ENCODE measurements around the gene COTL1.
"Not testable (repeated sequence)": the region's sequence is repeated elsewhere in the genome, so short reads cannot be mapped to it uniquely, and the experiment has no call there.

Gene COTL1

DNA sequence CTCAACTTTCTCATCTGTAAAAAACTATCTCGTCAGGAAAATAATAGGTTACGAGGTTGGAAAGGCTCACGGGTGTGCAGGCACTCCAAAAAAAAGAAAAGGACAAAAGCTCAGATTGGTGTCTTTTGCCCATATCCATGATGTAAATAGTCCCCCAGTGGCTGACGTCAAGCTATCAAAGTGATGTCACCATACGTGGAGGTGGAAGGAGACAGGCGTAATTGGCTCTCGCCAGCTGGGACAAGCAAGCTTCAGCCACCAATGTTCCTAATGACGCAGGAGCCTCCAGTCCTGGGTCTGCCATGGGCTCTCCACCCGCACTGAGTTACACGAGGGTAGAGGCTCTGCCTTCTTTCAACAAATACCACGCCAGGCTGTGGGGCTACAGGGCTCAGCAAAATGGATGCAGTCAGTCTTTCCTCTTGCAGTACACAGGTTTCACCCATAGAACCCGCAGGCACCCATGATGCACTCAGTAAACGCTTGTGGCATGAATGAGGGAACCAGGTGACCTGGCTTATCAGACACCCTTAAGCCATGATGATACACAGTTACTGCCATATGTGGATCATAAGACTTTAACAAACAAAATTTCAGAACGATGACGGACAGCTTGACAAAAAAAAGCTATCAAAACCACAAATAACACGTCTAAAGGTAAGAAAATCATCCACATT lies 50.5 kb downstream of the COTL1 start:
- DNase-seq = no peak

DNA sequence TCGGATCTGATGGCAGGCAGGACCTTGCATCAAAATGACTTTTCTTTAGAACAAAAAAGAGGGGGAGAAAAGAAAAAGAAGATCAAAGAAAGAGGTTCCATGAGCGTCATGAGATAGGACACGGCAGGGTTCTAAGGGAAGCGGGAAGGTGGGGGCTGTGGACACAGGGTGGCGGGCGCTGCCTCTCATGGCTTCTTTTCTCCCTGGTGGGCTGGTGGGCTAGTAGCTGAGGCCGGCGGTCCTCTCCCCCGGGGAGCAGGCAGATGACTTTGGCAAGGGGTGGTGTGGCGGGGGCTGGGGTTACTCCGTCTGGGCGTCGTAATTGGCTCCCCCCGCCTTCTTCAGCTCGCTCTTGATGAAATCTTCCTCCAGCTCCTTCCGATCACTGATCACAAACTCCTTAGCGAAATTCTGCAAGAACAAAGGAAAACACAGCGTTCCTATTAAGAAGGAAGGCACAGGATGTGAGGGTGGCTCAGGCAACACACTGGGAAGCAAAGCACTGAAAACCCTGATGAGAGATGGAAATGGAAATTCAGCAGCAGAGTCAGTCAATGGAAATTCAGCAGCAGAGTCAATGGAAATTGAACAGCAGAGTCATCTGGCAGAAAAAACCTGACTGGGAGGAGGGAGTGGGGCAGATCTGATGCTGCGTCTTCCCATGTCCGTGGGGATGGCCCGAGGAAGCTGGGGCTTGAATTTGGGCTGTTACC lies 51.2 kb downstream of the COTL1 start:
- DNase-seq = no peak

DNA sequence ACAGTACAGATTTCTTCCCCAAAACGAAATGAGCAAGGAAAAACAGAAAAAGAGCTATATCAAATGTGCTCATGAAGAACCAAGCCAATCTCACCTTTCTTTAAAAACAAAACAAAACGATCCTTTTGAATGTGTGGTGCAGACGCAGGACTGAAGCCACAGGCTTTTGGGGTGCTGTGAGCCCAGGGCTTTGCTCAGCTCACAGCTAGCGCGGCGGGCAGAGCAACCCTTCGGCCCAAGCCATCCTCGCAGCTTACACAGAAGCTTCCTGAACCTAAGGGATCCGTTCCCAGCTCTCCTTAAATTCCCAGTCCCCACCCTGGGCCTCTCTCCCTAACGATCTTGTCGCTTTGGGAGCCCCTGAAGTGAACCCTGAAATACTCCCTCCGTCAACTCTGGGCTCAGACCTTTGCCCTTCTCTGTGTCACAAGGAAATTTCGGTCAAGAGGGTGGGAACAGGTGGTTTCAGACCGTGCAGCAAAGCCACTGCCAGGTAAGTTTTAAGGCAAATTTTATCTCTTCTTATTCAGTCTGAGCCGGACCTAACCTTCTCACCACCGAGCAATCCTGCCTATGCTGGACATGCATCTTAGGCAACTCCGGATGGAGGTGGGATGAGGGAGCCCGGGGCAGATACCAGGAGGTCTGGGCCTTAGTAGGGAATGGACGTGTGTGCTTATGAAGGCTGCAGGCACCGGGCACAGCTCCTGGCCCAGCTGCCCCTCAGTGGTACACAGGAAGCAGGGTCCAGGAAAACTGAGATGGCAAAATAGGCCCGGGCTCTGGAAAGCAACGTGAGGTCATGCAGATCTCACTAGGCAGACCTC lies 52.0 kb downstream of the COTL1 start:
- DNase-seq = no peak

DNA sequence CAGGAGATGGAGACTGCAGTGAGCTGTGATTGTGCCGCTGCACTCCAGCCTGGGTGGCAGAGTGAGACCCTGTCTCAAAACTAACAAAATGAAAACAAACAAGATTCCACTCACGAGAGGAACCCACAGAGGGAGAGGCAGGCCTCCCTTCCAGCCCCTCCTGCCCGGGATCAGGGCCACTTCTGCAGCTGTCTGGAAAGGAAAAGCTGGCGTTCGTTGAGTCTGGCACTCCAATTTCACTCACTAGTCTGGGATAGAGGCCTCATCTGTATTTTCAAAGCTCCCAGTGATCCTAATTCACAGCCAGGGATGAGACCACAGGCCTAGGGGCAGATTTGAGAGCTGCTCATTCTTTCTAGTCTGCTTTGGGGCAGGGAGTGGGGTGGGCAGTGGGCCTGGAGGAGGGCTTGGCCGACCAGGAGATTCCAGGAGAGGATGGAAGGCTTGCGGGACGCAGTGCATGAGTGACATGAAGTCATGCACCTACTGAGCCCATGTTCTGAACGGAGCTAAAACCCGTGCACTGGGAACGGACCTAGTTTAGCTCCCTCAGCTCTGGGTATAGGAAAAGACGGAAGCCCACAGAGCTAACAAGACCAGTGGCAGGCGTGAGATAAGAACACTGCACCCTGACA lies 54.0 kb downstream of the COTL1 start:
- no peak for DNase-seq

DNA sequence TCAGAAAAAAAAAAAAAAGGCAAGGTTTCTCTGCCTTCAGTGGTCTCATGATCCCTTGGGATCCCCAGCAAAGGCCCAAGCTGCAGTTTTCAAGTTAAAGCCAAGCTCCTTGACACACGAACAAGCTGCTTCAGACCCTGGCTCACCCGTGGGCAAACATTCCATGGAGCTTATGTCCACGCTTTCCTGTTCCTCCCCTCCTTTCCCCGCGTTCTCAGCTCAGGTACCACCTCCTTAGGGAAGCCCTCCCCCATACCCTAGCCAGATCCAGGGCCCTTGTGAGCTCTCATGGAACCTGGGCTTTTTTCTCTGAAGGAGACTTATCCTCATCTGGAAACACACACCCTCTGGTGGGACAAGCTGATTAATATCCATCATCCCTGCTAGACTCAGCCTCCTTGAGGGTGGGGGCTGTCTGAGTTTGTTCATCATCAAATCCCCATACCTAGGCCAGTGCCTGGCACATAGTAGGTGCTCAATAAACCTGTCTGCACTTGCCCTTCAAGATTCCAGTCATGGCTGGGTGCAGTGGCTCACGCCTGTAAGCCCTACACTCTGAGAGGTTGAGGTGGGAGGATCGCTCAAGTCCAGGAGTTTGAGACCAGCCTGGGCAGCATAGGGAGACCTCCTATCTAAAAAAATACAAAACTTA lies 54.7 kb downstream of the COTL1 start:
- no peak for DNase-seq

DNA sequence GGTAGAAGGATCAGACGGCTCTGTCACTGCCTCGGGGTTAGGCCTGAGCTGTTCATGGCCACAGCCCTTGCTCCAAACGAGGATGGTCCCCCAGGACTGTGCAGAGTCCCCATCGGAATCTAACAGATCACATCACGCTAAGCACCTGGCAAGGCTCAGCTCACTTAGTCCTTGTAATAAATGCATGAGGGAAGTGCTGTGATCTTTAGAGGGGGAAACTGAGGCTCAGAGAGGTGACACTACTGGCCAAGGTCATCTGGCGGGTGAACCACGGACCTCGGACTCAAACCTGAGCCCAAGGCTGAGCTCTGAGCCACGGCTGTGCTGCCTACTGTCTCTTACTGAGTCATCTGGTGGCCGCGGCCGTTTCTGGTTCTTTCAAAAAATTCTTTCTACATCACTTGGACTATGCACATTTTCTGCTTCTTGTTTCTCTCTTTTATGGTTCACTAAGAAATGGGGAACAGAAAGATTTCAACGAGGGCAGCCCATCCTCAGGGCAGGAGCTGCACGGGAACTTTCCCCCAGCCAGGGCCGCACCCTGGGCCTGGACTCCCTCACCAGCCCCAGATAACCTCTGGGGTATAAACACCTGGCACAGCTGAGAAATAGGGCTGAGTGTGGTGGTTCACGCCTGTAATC lies 55.6 kb downstream of the COTL1 start:
- DNase-seq = no peak

DNA sequence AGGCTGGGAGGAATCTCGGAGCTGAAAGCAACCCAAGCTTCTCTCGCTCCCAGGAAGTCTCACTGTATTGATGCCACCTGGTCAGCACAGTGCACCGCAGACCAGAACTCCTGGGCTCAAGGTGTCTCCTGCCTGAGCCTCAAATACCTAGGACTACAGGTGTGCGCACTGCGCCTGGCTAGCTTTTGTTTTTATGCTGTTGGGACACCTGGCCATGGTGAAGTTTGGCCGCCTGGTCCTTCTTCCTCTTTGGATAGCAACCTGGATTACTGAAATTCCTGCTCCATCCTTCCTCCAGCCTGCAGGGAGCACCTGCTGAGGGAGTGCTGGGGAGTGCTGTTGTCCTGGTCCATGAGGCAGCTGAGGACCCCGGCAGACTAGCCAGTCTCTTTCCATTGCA lies 56.6 kb downstream of the COTL1 start:
- no peak for DNase-seq

DNA sequence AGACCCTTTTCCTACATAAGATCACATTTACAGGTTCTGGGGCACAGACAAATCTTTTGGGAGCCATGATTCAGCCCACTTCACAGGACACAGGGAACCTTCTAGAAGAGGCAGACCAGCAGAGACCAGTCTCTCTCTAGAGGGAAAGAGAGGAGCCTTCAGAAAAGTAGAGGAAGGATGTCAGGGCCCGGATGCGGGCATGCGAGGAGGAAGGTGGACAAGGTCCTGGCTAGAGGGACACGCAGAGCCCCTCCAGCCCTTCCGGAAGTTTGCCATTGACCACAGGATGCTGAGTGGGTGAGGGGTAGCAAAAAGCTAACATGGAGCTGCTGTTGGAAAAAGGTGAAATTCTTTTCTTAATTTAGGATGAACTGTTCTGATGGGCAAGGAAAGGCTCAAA lies 57.6 kb downstream of the COTL1 start:
- no peak for DNase-seq

DNA sequence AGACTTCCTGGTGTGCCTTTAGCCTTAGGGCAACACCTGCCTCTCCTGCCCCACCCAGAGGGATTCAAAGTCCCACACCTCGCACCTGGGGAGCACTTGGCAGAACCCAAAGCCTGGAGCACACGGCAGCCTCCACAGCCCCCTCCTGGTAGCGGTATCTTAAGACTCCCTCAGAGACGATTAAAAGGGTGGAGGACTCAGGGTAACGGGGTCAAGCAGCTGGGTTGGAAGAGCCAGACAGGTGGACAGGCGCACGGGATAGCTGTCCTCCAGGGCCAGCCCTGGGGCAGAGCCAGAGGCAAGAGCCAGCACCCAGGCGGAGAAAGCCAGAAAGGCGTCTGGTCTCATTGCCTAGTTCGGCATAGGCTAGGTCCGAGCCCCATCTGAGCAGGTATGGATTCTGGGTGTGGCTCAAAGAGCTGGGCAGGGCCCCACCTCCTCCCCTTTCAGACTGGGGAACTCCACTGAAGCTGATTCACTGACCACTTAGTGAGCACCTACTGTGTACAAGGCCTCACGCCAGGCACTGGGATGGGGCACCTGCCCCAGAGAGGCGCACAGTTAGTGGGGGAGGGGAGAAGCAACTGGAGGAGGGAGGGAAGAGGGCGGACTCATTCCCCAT lies 58.5 kb downstream of the COTL1 start:
- DNase-seq = no peak

DNA sequence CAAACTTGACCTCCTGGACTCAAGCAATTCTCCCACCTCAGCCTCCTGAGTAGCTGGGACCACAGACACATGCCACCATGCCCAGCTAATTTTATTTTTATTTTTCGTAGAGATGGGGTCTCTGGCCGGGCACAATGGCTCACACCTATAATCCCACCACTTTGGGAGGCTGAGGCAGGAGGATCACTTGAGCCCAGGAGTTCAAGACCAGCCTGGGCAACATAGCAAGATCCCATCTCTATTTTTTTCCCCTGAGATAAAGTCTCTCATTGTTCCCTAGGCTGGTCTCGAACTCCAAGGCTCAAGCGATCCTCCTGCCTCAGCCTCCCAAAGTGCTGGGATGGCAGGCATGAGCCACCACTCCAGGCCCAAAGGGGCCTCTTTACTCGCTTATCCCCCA lies 59.0 kb downstream of the COTL1 start:
- not testable (repeated sequence) for DNase-seq

DNA sequence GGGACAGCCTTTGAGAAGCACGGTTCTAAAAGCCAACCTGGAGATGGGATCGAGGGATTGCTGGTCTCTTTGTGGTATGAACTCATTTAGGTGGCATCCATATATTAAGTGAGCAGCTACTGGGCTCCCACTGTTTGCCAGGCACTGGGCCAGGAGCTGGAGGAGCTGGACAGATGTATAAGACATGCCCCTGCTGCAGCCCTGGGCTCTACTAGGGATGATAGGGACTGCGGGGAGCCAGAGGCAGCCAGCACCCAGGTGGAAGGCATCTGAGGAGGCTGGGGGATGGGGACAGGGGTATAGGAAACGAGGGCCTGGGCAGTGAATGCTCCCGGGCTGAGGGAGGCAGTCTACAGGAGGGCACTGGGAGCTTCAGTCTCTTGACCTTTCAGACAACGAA lies 60.4 kb downstream of the COTL1 start:
- DNase-seq = no peak

DNA sequence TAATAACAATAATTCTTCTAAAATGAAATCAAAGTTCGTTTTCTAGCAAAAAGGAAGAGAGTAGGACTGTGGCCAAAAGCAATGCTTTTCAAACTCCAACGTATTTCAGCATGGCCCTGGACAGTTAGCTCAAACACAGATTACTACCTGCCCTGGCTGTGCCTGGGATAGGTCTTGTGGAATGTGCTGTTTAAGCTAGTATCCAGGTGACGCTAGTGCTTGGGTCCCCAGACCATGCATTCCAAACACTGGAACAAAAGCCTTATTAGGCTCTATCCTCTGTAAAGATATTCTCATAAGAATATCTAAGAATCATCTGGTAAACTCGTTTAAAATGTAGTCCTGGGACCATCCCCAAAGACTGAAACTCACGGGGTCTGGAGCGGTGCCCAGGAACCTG lies 60.8 kb downstream of the COTL1 start:
- DNase-seq = no peak

DNA sequence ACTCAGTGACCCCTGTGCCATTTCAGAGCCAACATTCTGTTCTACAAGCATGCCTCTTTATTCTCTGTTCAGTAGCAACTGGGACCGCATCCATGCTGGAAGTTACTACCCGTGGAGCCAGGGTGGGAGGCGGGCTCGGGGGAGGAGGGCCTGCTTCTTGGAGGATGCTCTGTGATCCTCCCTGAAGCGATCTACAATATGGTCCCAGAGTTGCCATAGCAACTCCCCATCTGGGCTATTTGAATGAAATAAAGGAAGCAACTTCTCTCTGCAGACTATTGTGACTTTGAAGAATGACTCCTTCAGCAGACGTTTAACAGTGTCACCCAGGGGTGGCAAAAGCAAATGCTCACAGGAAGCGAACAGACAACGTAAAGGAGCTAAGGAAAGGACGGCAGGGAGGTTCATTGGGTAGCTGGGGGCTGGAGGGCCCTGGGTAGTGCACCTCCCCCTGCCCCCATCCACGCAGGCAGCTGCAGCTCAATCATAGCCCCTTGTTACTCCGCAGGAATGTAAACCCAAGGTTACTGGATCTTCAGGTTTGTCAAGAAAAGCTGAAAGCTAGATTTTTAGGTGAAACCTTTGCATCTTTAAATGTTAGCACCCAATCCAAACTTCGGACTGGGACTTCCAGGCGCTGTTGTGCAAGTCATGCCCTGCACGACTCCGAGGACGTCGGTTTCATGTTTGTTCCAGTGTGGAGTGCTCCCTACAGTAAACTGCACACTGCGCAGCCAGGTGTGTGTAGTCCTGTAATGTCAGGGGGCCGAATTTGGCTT lies 62.3 kb downstream of the COTL1 start:
- no peak for DNase-seq

DNA sequence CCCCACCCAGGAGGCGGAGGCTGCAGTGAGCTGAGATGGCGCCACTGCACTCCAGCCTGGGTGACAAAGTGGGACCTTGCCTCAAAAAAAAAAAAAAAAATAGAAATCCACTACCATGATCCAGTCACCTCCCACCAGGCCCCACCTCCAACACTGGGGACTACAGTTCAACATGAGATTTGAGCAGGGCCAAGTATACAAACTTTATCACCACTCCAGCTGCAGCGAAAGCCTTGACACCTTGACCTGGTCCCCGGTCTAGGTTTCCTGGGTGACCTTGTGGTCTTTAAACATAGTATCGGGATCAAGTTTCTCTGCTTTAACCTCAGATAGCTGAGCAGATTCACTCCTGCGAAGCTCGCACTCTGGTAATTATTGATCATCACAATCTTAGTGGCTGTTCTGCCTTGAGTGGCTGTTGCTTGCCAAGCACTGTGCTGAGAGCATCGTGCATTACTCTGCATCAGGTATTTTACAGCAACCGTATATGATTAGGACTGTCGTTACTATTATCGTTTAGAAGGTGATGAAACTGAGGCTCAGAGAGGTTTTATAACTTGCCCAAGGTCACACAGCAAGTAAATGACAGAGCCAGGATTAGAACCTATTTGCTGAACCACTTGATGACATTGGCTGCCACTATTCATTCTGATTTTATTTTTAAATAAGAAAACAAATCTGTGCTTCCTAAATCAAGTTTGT lies 63.1 kb downstream of the COTL1 start:
- no peak for DNase-seq

DNA sequence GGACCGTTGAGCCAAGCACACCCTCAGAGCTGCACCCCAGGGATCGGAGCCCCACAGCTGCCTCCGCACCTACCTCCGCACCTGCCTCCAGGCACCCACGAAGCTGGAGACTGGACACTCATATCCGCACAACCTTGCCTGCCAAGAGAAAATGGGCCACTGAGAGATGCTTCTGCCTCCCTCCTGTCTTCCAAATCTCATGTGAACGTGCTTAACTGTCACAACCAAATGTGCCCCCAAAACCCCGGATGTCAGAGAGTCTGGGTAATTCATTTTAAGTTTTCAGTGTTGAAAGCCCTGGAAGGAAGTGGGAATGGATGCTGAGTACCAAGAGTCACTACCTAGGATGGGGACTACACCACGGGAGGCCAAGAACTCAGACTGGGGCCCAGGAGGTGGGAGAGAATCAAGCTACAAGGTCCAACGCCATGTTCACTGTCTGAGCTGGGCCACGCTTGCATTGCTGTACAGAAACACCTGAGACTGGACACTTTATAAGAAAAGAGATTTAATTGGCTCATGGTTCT lies 63.9 kb downstream of the COTL1 start:
- DNase-seq = no peak

DNA sequence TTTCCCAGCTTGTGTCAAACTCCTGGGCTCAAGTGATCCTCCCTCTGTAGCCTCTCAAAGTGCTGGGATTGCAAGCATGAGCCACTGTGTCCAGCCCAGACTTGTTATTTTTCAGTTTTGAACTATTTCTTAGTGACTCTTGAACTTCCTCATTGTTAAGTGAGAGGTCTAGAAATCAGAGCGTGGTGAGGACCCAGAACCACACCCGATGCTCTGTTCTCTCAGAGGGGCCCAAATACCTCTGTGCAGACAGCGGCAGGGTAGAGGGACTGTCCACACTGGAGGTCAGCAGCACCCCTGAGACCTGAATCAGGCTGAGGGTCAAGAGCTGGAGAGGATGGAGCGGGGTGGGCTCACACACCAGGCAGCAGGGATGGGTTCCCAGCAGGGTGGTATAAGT lies 65.7 kb downstream of the COTL1 start:
- no peak for DNase-seq

DNA sequence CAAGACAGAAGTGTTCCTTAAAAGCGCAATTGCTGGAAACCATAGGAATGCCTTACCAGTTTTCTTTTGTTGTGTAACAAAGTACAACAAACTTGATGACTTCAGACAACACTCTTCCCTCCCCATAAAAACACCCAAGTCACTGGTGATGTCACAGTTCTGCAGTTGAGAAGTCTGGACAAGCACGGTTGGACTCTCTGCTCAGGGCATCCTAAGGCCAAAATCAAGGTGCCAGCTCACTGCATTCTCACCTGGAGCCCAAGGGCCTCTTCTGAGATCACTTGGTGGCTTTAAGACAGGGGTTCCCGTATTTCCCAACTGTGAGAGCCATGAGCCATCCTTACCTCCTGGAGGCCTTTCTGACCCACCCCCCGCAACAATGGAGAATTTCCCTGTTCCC lies 67.8 kb downstream of the COTL1 start:
- no peak for DNase-seq

DNA sequence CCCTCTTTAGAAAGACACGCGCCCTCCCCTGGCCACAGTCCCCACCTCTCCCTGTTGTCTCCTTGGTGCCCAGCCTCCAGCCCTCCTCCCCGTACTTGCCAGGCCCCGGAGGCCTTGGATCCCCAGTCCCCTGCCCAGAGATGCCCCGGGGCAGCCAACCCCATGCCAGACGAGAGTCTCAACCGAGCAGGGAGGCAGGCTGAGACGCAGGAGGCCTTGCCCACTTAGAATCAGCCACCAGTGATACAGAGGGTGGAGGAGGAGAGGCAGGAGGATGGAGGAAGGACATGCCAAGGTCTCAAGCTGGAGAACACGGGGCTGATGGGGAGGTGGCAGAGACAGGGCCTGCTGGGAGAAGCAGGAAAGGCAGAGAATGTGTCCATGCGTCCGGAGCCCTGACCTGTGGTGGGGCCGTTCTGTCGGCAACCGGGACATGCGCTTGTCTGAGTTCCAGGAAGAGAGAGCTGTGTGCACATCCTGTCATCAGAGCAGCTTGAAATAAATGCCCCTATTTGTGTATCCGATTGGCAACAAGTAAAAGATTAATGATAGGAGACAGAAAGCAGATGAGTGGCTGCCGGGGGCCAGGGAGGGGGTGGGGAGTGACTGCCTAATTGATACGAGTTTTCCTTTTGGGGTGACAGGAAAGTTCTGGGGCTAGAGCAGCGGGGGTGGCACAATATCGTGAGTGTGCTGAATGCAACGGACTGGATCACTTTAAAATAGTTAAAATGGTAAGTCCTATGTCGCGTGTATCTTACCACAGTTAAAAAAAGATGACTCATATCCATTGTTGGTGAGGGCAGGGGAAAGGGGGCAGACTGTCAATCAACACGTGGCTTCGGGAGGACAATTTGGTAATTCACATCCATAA lies 68.7 kb downstream of the COTL1 start:
- no peak for DNase-seq

DNA sequence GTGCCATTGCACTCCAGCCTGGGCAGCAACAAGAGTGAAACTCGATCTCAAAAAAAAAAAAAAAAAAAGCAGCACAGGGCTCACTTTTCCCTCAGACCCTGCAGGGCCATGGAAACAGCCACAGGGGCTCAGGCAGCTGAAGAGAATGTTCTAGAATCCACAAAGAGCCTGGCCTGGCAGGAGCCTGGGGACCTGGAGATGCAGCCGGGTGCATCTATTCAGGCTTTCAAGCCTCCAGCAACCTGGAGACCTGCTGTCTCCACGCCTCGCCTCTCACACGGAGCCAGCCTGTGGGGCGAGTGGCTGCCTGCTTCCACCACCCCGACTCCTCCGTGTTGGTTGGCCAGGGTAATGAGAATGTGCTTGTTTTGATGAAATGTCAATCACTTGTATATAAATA lies 69.4 kb downstream of the COTL1 start:
- no peak for DNase-seq

Data from NCI-H1930 (cell line).